GM12878 (cell line): ENCODE measurements around the gene WBP4. TPM values are rescaled to one million over a fixed set of nuclear protein-coding genes. Genes with fewer than 3 reads are reported as not detected.

ENCODE experiments used
- ATAC-seq: fragments of 200-7000 bp; cut with Tn5 transposase; 3 replicates; pipeline ENCODE4 v1.9.1; 2020; ENCODE audit warnings: mild to moderate bottlenecking, moderate library complexity
- BruUV-seq: library from RNA; stranded (reverse); fragments of 400-500 nt; replicated peaks from 2 replicates; lab custom pipeline; 2021; lab: Mats Ljungman, UMichigan
- CTCF ChIA-PET: fragments of 300-600 bp; sonication (Branson Sonifier 250); formaldehyde crosslinking; extraction: SDS; loops from one replicate; lab custom pipeline; 2021; ENCODE audit warnings: inconsistent platforms; lab: Yijun Ruan, JAX
- POLR2A ChIA-PET: fragments of 350-600 bp; formaldehyde crosslinking; extraction: SDS; loops from one replicate; lab custom pipeline; 2021; ENCODE audit warnings: inconsistent platforms; lab: Charles Lee
- RAD21 ChIA-PET: fragments of 300-600 bp; sonication (Branson Sonifier 250); formaldehyde crosslinking; loops from one replicate; lab custom pipeline; 2023; ENCODE audit warnings: antibody characterized with exemption; ENCODE audit not compliant: unreplicated experiment; lab: Charles Lee
- SMC1A ChIA-PET: fragments of 300-600 bp; sonication (Branson Sonifier 250); formaldehyde crosslinking; loops from one replicate; lab custom pipeline; 2023; ENCODE audit not compliant: unreplicated experiment, uncharacterized antibody; lab: Charles Lee
- DNase-seq: peaks from one replicate; pipeline ENCODE4 v3.0.0-alpha.2; 2011; ENCODE audit warnings: low read depth, low spot score
- FAIRE-seq: peaks from 3 replicates; lab custom pipeline; 2011; peaks lifted over from hg19 to GRCh38; lab: Jason Lieb, UNC
- H2AFZ ChIP-seq: 2 replicates; pipeline ENCODE4 v1.6.0; 2011; ENCODE audit warnings: low read depth, low read length, control low read depth; ENCODE audit not compliant: control insufficient read depth
- H3K27ac ChIP-seq: 2 replicates; pipeline ENCODE4 v1.5.1; 2011; ENCODE audit warnings: control low read depth; ENCODE audit not compliant: control insufficient read depth, insufficient read depth
- H3K27me3 ChIP-seq, 2 experiments: replicated peaks in 1 of 2; 2 replicates each; pipeline versions ENCODE4 v1.6.0 to v1.6.1; 2011; ENCODE audit warnings: low read length in 1 of 2; ENCODE audit not compliant: control insufficient read depth in 2 of 2, insufficient read depth in 2 of 2
- H3K36me3 ChIP-seq, 2 experiments: 2 replicates each; pipeline ENCODE4 v1.5.1; 2011; ENCODE audit warnings: low read length in 1 of 2; ENCODE audit not compliant: control insufficient read depth in 2 of 2, insufficient read depth in 2 of 2
- H3K4me1 ChIP-seq: 2 replicates; pipeline ENCODE4 v1.6.1; 2011; ENCODE audit warnings: mild to moderate bottlenecking, low read length, moderate library complexity, mixed read lengths; ENCODE audit not compliant: control insufficient read depth, insufficient read depth
- H3K4me2 ChIP-seq: 2 replicates; pipeline ENCODE4 v1.6.0; 2011; ENCODE audit warnings: control low read depth; ENCODE audit not compliant: control insufficient read depth, insufficient read depth
- H3K4me3 ChIP-seq: fragments of 200-600 bp; sonication (generic); 2 replicates; pipeline ENCODE4 v1.5.1; 2016
- H3K79me2 ChIP-seq: 2 replicates; pipeline ENCODE4 v1.6.0; 2011; ENCODE audit warnings: low read length; ENCODE audit not compliant: control insufficient read depth, insufficient read depth
- H3K9ac ChIP-seq: 2 replicates; pipeline ENCODE4 v1.8.0; 2011; ENCODE audit warnings: low read length, control low read depth, mixed read lengths; ENCODE audit not compliant: control insufficient read depth, insufficient read depth
- H3K9me3 ChIP-seq: replicated peaks from 3 replicates; pipeline ENCODE4 v1.5.1; 2011; ENCODE audit warnings: mild to moderate bottlenecking, low read length; ENCODE audit not compliant: control insufficient read depth, insufficient read depth
- H4K20me1 ChIP-seq: 2 replicates; pipeline ENCODE4 v1.6.0; 2011; ENCODE audit not compliant: control insufficient read depth, insufficient read depth
- ATF7 ChIP-seq: fragments of 450-650 bp; IDR thresholded peaks from 2 replicates; pipeline ENCODE4 v1.6.1; 2016; ENCODE audit warnings: low read depth, mild to moderate bottlenecking
- CBFB ChIP-seq: IDR thresholded peaks from 2 replicates; pipeline ENCODE4 v1.6.1; 2016; ENCODE audit warnings: antibody characterized with exemption, low read depth
- CBX3 ChIP-seq: fragments of 200-600 bp; sonication (generic); IDR thresholded peaks from 2 replicates; pipeline ENCODE4 v1.6.1; 2016; ENCODE audit warnings: low read depth, borderline replicate concordance
- CHD2 ChIP-seq: IDR thresholded peaks from 2 replicates; pipeline ENCODE4 v1.6.1; 2011; ENCODE audit warnings: low read depth, low read length, improper control_type of control experiment, borderline replicate concordance
- ETV6 ChIP-seq, 2 experiments: fragments of 450-650 bp in 1 of 2; IDR thresholded peaks in 1 of 2; conservative IDR thresholded peaks in 1 of 2; 2 replicates each; pipeline ENCODE4 v1.6.1; 2014; ENCODE audit warnings: antibody characterized with exemption in 1 of 2, borderline replicate concordance in 1 of 2, low read depth in 1 of 2, mild to moderate bottlenecking in 1 of 2, moderate library complexity in 1 of 2
- HDAC6 ChIP-seq: fragments of 200-600 bp; sonication (generic); IDR thresholded peaks from one replicate; pipeline ENCODE4 v1.8.0; 2017; ENCODE audit warnings: antibody characterized with exemption; ENCODE audit not compliant: unreplicated experiment
- IRF4 ChIP-seq: IDR thresholded peaks from 2 replicates; pipeline ENCODE4 v1.6.1; 2011; ENCODE audit warnings: low read depth, low read length
- LARP7 ChIP-seq: fragments of 450-650 bp; IDR thresholded peaks from 2 replicates; pipeline ENCODE4 v1.6.1; 2017; ENCODE audit warnings: mild to moderate bottlenecking
- MLLT1 ChIP-seq: fragments of 450-650 bp; IDR thresholded peaks from 2 replicates; pipeline ENCODE4 v1.6.1; 2016; ENCODE audit warnings: mild to moderate bottlenecking
- NFYA ChIP-seq: IDR thresholded peaks from 2 replicates; pipeline ENCODE4 v1.6.1; 2011; ENCODE audit warnings: low read depth, mild to moderate bottlenecking, low read length, improper control_type of control experiment, borderline replicate concordance
- SIN3A ChIP-seq: IDR thresholded peaks from 2 replicates; pipeline ENCODE4 v1.6.1; 2012; ENCODE audit warnings: low read depth, low read length, improper control_type of control experiment
- SKIL ChIP-seq: fragments of 450-650 bp; IDR thresholded peaks from 2 replicates; pipeline ENCODE4 v1.6.1; 2017; ENCODE audit warnings: mild to moderate bottlenecking, low read depth, inconsistent platforms; ENCODE audit not compliant: poor library complexity, severe bottlenecking
- TCF12 ChIP-seq: IDR thresholded peaks from 2 replicates; pipeline ENCODE4 v1.6.1; 2011; ENCODE audit warnings: low read depth, mild to moderate bottlenecking, low read length
- WGBS: methylation state at CpG from one replicate; pipeline ENCODE4 v1.1.6; 2016; ENCODE audit warnings: low lambda C conversion rate; ENCODE audit not compliant: insufficient replicate concordance, insufficient coverage; ENCODE audit errors: missing lambda C conversion rate; 5-methylcytosine and 5-hydroxymethylcytosine counted together
- in situ Hi-C: fragments of 300-500 bp; cut with MboI; formaldehyde crosslinking; loops from 9 replicates; pipeline ENCODE4 v1.14.3; 2018; ENCODE audit warnings: mixed read lengths
- intact Hi-C: fragments of 100-400 bp; cut with micrococcal nuclease; formaldehyde crosslinking; loops from one replicate; pipeline ENCODE4 v1.14.2; 2022; ENCODE audit not compliant: unreplicated experiment
- polyA plus RNA-seq, 11 experiments: library from polyadenylated mRNA; depleted of rRNA in 4 of 11; unstranded in 6 of 11; stranded (reverse) in 5 of 11; fragments of >200 nt; fragmentation: Nextera tagmentation in 4 of 11; fragmentation: Illumina TruSeq in 1 of 11; extraction: Ambion mirVana in 4 of 11; extraction: Trizol in 1 of 11; gene quantifications; 1 replicate in 1 of 11; 2 replicates in 10 of 11; pipeline versions ENCODE4 v1.2.1 to v1.2.3, GENCODE V29; 2011 to 2016; ENCODE audit warnings: inconsistent platforms in 2 of 11, missing spikeins in 2 of 11, low read depth in 1 of 11
- total RNA-seq, 4 experiments: library from RNA; depleted of rRNA in 3 of 4; stranded (reverse); fragments of >200 nt in 3 of 4; fragmentation: Illumina TruSeq in 1 of 4; extraction: Trizol in 1 of 4; gene quantifications; 2 replicates each; pipeline versions ENCODE4 v1.2.1 to v1.2.3, GENCODE V29; 2013 to 2021

Gene WBP4
- total and polyA plus RNA-seq, 10 of the 15 experiments (the other 5 are each of a cell fraction or from before 2014, with no cell fraction given), result 7.4 to 21.6 (median 14.2) TPM

GRCh38 chr13:41107104-41107571, 45.8 kb downstream of the WBP4 start:
- SMC1A ChIA-PET, result no interaction called here
- RAD21 ChIA-PET, result no interaction called here
- in situ Hi-C loops, result no loop called here
- no peak for TF ChIP-seq TCF12
- no peak for TF ChIP-seq ATF7
- TF ChIP-seq ETV6 (conservative IDR thresholded peaks at IDR 0.05 in 1 of 2, IDR thresholded peaks at IDR 0.05 in 1 of 2; ENCODE audit: borderline replicate concordance in 1 of 2, low read depth in 1 of 2), result no peak
- TF ChIP-seq CBFB, result no peak
- TF ChIP-seq SKIL, result no peak
- TF ChIP-seq CHD2, result no peak
- no peak for TF ChIP-seq MLLT1
- no peak for TF ChIP-seq HDAC6
- TF ChIP-seq LARP7, result no peak
- TF ChIP-seq IRF4, result no peak
- TF ChIP-seq SIN3A, result no peak
- TF ChIP-seq NFYA, result no peak
- no peak for TF ChIP-seq CBX3
- ATAC-seq (no peak), DNase-seq (no peak), FAIRE-seq (no peak)
- Histone ChIP-seq H3K9me3 (no peaks in the 10 kb centered on the region; the same call in 2 of the 3 replicates), H3K9ac (no peak overlapping the region), H3K4me3 (no peak overlapping the region), H3K27ac (no peak overlapping the region), H3K4me1 (no peaks in the 10 kb centered on the region), H3K4me2 (no peak overlapping the region), H3K36me3 (no peaks in the 10 kb centered on the region), H3K27me3 (no peaks in the 10 kb centered on the region), H3K79me2 (no peaks in the 10 kb centered on the region), H2AFZ (no peak overlapping the region), H4K20me1 (no peaks in the 10 kb centered on the region)
- 85% methylated on average over 15 of the region's 15 CpGs for WGBS
- CTCF ChIA-PET, result no interaction called here
- BruUV-seq, result no TSS peak
- POLR2A ChIA-PET, result no interaction called here
- intact Hi-C loops, result no loop called here
